OCI-LY3 (cell line): ENCODE results near the gene FRAS1.

Source experiments
- CTCF ChIP-seq: fragments of 200-600, 300-600 bp; sonication (generic); IDR thresholded peaks from 2 replicates; pipeline ENCODE4 v1.5.1; 2014; ENCODE audit warnings: antibody characterized with exemption, low read length, low read depth
- EZH2phosphoT487 ChIP-seq: fragments of 200-600 bp; shearing (Covaris generic); IDR thresholded peaks from 2 replicates; pipeline ENCODE4 v1.6.1; 2018; ENCODE audit warnings: antibody characterized with exemption, mixed run types, low read depth

- TF ChIP-seq CTCF = no peak
- TF ChIP-seq EZH2phosphoT487 = no peak
Observed at GRCh38 chr4:78092850-78093249, 35.7 kb downstream of the FRAS1 start.
